Inflammatory macrophage (primary cell): ENCODE results near the gene NFATC2.

Experiments
- DNase-seq, 2 donors: peaks; one replicate each; pipeline ENCODE4 v3.0.0-alpha.2; 2020 to 2022

The NFATC2 gene

GRCh38 chr20:51372966-51373365 lies 169.6 kb downstream of the NFATC2 start:
- DNase-seq: no peak

GRCh38 chr20:51372176-51372803 lies 170.2 kb downstream of the NFATC2 start:
- DNase-seq: peak; percentile 30 to 52

GRCh38 chr20:51371720-51372119 lies 170.8 kb downstream of the NFATC2 start:
- DNase-seq: no peak

- no peak for DNase-seq
Observed at GRCh38 chr20:51369503-51369902, 173.0 kb downstream of the NFATC2 start.

GRCh38 chr20:51368461-51369211 lies 173.9 kb downstream of the NFATC2 start:
- no peak for DNase-seq

GRCh38 chr20:51366155-51366886 lies 176.2 kb downstream of the NFATC2 start:
- DNase-seq: no peak

GRCh38 chr20:51365670-51366069 lies 176.8 kb downstream of the NFATC2 start:
- DNase-seq: no peak

GRCh38 chr20:51363813-51364212 lies 178.7 kb downstream of the NFATC2 start:
- no peak for DNase-seq

GRCh38 chr20:51363378-51363777 lies 179.1 kb downstream of the NFATC2 start:
- DNase-seq: no peak

- no peak for DNase-seq
Observed at GRCh38 chr20:51362254-51362653, 180.3 kb downstream of the NFATC2 start.

- no peak for DNase-seq
Observed at GRCh38 chr20:51361258-51361657, 181.3 kb downstream of the NFATC2 start.

- no peak for DNase-seq
Observed at GRCh38 chr20:51360451-51361201, 181.9 kb downstream of the NFATC2 start.

- DNase-seq: no peak
Observed at GRCh38 chr20:51359947-51360346, 182.6 kb downstream of the NFATC2 start.

- DNase-seq: no peak
Observed at GRCh38 chr20:51359401-51359800, 183.1 kb downstream of the NFATC2 start.

GRCh38 chr20:51358032-51358724 lies 184.3 kb downstream of the NFATC2 start:
- DNase-seq: no peak

- DNase-seq: no peak
Observed at GRCh38 chr20:51357543-51357942, 185.0 kb downstream of the NFATC2 start.

- DNase-seq: no peak
Observed at GRCh38 chr20:51356871-51357270, 185.6 kb downstream of the NFATC2 start.

- DNase-seq: peak in 1 of 2 donors; percentile 9
Observed at GRCh38 chr20:51354769-51355319, 187.7 kb downstream of the NFATC2 start.

GRCh38 chr20:51354191-51354768 lies 188.2 kb downstream of the NFATC2 start:
- no peak for DNase-seq

GRCh38 chr20:51353491-51353890 lies 189.0 kb downstream of the NFATC2 start:
- DNase-seq: peak; percentile 11 to 50

GRCh38 chr20:51352791-51353190 lies 189.7 kb downstream of the NFATC2 start:
- no peak for DNase-seq
